Stimulated activated CD8-positive, alpha-beta memory T cell treated with anti-CD3 and anti-CD28 coated beads, Interleukin-4, amount 100 ng/mL, for 48 hours (primary cell): ENCODE measurements around the gene PRKCZ.

Experiments used
- DNase-seq: peaks from one replicate; pipeline ENCODE4 v3.0.0-alpha.2; 2020

The PRKCZ gene

GRCh38 chr1:2199042-2199810, 149.0 kb downstream of the PRKCZ start:
- DNase-seq = peak; percentile 86

- no peak for DNase-seq
These were observed 150.2 kb downstream of the PRKCZ start for GRCh38 chr1:2200308-2200943.

- no peak for DNase-seq
These were observed 150.9 kb downstream of the PRKCZ start for GRCh38 chr1:2201062-2201461.

DNA sequence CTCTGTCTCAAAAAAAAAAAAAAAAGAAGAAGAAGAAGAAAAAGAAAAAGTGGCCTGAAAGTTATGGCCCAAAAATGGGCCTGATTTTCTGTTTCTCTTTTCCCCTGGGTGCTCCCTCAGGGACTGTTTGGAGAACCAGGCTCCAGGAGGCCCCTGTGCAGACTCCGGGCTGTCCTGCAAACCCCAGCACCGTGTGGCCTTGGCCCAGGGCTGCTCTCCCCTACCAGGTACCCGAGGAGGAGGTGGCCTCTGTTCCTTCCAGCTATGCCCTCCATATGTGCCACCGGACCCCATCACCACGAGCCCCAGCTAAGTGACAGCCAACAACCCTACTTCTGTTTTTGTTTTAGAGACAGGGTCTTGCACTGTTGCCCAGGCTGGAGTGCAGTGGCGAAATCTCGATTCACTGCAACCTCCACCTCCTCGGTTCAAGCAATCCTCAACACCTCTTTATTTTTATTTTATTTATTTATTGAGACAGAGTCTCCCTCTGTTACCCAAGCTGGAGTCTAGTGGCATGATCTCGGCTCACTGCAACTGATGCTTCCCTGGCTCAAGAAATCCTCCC, 151.9 kb downstream of the PRKCZ start:
- no peak for DNase-seq

DNA sequence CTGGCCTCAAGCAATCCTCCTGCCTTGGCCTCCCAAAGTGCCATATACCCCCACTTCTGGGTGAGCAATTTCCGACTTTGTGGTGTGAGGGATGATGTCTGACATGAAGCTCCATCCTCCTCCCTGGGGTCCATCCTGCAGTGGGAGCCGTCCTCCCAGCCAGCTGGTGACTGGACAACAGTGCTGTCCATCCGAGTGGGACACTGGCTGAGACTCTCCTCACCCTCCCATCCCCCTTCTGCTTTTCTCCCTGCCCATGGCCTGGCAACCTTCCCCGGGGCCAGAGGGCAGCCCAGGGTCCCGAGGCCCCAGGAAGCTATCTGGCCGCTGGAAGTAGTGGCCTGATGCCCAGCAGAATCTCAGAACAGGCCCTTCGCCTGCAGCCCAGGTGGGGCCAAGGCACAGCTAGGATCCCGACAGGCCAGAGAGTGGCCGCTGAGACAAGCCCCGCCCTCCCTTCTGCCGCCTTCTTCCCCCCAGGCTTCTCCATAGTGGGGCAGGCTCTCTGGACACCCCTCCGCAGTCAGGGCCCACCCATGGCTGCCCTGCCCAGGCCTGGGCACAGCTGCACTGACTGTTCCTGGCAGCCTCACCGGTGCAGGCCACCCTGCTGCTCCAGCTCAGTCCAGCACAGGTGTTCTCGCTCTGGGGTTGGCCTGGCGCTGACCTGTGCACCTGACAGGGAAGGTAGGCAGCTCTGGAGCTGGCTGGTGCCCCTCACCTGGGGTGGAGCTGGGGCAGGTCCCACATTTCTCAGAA, 152.8 kb downstream of the PRKCZ start:
- no peak for DNase-seq

DNA sequence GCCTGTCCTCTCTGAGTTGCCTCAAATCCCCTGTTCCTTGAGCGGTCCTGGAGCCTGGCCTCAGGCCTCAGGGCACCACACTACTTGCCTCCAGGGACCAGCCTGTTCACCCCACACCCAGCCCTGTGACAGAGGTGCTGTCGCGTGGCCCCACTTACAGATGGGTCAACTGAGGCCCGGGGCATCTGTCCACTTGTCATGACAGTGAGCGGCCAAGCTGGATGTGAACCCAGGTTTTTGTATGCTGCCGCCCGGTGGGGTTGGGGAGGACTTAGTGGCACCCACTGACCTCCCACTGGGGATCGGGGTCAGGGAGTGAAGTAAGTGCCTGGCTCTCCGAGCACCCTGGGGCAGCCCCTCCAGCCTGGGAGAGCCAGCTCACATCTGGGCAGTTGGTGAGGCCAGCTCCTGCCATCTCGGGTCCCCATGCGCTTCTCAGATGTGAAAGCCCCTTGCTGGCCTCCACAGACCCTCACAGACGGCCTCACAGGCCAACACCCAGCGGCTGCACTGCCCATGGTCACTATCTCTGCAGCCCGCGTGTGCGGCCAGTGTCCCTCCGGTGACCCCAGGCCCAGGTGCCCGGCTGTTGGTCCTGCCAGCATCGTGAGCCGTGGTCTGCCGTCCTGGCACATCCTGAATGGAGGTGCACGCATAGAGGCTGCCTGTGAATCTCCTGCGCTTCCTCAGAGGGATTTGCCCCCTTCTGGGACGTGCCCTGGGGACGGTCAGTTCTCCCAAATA, 153.6 kb downstream of the PRKCZ start:
- no peak for DNase-seq

DNA sequence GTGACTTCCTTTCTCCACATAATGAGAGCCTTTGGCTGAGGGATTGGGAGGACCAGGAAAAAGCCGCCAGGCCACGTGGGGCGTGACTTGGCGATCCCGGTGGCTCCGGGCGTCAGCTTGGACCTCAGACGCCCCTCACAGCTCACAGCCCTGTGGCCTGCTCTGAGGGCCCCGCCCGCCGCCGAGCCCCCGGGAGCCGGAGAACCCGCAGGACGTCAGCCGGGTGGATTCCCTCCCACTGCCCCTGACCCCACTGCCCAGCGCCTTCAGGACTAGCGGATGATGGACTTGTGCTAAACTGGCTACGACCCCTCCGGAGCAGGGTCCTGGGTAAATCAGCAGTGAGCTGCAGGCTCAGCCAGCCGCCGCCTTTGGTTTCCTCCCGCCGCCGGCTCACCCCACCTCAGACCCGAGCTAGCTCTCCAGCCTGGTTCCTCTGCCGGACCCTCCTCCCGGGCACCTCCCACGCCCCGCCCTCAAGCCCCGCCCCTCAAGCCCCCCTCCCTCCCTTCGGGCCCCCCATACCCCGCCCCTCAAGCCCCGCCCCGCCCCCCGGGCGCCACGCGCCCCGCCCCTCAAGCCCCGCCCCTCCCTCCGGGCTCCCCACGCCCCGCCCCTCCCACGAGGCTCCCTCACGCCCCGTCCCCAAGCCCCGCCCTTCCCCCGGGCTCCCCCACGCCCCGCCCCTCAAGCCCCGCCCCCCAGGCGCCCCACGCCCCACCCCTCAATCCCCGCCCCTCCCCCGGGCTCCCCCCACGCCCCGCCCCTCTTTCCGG, 154.4 kb downstream of the PRKCZ start:
- DNase-seq = no peak

GRCh38 chr1:2205191-2205952, 155.2 kb downstream of the PRKCZ start:
- peak; percentile 94 for DNase-seq

- no peak for DNase-seq
These were observed 156.7 kb downstream of the PRKCZ start for GRCh38 chr1:2206813-2207487.

DNA sequence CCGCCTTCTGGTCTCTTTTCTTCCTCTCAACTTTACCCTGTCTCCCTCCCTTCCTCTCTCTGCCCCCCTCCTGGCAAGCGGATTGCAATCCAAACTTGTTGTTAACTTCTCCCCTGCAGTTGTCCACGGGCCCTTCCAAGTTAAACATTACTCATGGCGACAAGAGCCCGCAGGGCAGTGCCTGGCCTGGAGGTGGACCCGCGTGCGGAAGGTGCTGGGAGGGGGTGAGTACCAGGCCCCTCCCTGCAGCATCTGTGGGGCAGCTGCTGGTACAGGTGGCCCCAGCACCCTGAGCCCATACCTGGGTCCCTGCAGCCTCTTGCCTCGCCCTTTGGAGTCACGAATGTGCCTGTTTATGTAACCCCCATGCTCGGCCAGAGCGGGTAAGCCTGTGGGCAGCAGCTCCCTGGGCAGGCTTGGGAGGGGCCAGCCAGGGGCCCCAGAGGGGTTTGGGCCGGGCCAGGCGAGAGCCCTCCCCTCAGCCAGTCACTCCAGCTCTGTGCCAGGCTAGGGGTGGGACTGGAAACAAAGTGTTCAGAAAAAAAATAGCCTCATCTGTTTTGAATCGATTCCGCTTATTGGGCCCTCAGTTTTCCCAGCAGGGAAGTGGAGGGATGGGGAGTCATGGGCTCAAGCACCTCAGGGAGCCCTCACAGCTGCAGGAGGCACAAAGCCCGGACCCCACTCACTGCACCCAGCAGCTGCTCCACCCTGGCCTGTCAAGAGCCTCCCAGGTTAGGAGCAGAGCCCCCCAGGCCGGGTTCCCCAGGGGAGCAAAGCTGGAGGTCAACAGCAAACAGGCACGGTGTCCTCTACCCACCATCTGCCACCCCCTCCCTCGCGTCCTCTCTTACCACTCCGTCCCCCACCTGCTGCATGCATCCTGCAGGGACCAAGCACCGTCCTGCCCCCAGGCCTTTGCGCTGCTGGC, 158.4 kb downstream of the PRKCZ start:
- no peak for DNase-seq

DNA sequence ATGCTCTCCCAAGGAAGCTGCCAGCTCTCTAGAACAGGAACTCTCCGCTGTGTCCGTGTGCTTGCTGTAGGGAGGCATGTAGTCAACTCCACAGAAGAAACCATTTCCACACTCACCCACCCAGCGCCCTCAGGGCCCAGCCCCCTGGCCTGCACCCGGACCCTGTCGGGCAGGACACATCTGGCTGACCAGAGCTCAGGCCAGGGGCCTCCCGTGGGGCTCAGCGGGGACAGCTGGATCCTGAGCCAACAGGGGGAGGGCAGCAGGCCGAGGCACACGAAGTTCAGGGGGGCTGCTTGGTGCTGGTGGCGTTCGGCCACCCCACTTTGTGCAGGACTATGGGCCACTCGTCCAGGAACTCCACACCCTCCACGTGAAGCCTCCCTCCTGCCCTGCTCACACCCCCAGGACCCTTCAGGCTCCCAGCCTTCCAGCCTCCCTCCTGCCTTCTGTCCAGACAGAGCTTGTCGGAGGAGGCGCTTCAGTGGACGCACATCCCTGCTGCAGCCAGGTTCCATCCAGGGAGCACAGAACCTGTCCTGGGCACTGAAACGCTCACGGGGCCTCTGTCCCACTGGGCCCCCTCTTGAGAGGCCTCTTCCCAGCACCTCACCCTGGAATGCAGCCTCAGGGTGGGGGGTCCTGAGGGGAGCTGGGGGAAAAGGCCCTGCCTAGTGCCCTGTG, 159.3 kb downstream of the PRKCZ start:
- no peak for DNase-seq

DNA sequence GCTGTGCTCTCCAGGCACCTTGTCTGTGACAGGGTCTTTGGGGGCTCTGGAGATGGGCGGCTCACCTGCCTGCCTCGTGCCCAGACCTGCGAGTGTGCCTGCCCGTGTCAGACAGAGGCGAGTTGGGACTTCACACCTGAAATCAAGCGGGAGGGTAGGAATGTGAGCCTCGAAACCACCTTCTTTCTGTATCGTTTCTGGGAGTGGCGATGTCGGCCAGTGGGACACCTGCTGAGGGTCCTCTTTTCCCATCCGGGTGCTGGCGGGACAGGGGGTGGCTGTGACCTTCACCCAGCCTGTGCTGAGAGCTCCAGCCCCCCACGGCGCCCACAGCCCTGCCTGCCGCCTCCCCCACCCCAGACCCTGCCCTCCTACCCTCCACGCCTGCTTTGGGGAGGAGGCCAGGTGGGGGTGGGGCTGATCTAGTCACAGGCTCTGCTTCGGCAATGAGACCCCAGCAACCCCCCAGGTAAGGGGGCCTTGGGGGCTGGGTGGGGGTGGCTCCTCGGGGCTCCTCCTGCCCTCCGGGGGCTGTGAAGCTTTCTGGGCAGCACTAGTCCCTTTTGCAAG, 160.0 kb downstream of the PRKCZ start:
- no peak for DNase-seq

DNA sequence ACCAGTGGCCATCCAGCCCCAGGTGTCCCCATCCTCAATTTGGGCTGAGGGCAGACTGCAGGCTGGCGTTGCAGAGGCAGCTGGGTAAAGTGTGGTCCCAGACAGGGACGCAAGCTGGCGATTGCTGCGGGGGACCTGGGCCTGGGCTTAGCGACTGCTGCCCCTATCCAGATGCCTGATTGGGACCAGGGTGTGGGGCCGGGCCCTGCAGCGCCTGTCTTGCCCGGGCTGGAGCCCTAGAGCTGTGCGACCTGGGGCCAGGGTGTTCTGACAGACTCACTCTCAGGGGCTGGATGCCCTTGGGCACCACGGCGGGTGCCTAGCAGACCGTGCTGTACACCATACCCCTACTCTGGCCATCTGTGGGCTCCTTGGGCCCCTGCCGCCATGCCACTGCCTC, 160.6 kb downstream of the PRKCZ start:
- DNase-seq = no peak

DNA sequence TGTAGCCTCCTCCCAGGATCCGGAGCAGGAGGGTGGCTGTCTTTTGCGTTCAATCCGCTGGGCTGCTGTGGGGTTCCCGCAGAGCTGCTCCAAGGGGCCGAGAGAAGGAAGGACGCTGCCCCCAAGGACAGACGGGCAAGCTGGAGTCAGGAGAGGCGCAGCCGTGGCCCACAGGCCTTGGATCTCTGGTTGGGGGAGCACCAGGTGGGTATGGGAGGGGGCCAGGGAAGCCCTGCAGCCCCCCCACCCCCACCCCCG, 162.0 kb downstream of the PRKCZ start:
- DNase-seq = no peak

GRCh38 chr1:2212532-2213491, 162.6 kb downstream of the PRKCZ start:
- DNase-seq = peak; percentile 68

- no peak for DNase-seq
These were observed 163.6 kb downstream of the PRKCZ start for GRCh38 chr1:2213576-2214505.
